Heart left ventricle (tissue), 16 donors: ENCODE measurements around the gene FIG4. TPM values are rescaled to one million over a fixed set of nuclear protein-coding genes. Genes with fewer than 3 reads are reported as not detected.

ENCODE experiments used
- ATAC-seq, 4 donors: fragments of 200-7000 bp; cut with Tn5 transposase; one replicate each; pipeline ENCODE4 v1.9.1; 2020 to 2022; ENCODE audit warnings: moderate library complexity in 4 of 4, mild to moderate bottlenecking in 3 of 4, moderate number of reproducible peaks in 1 of 4
- DNase-seq, 5 donors: peaks; one replicate each; pipeline ENCODE4 v3.0.0-alpha.2; 2020
- H3K27ac ChIP-seq, 12 donors: fragments of 200-600 bp; sonication (generic) in 4 of 12; one replicate each; pipeline versions ENCODE4 v1.5.0 to v1.8.0; 2016 to 2022; ENCODE audit warnings: mild to moderate bottlenecking in 2 of 12
- H3K27me3 ChIP-seq, 9 donors: fragments of 200-600 bp; sonication (generic) in 2 of 9; one replicate each; pipeline versions ENCODE4 v1.5.1 to v1.8.0; 2016 to 2022; ENCODE audit warnings: mild to moderate bottlenecking in 3 of 9
- H3K36me3 ChIP-seq, 9 donors: fragments of 200-600 bp; sonication (generic) in 2 of 9; one replicate each; pipeline versions ENCODE4 v1.5.0 to v1.8.0; 2018 to 2022; ENCODE audit warnings: mild to moderate bottlenecking in 2 of 9
- H3K4me1 ChIP-seq, 12 donors: fragments of 200-600 bp; sonication (generic) in 4 of 12; one replicate each; pipeline versions ENCODE4 v1.5.0 to v1.8.0; 2016 to 2022; ENCODE audit warnings: mild to moderate bottlenecking in 3 of 12
- H3K4me3 ChIP-seq, 12 donors: fragments of 200-600 bp; sonication (generic) in 4 of 12; one replicate each; pipeline versions ENCODE4 v1.5.0 to v1.8.0; 2017 to 2022; ENCODE audit warnings: mild to moderate bottlenecking in 9 of 12, moderate library complexity in 4 of 12
- H3K9me3 ChIP-seq, 12 donors: fragments of 200-600 bp; sonication (generic) in 4 of 12; one replicate each; pipeline versions ENCODE4 v1.5.0 to v1.8.0; 2016 to 2022; ENCODE audit warnings: mild to moderate bottlenecking in 1 of 12
- POLR2A ChIP-seq, 2 donors: fragments of 450-650 bp; IDR thresholded peaks; one replicate each; pipeline ENCODE4 v1.6.1; 2017; ENCODE audit warnings: antibody characterized with exemption in 2 of 2, mild to moderate bottlenecking in 2 of 2, moderate library complexity in 2 of 2
- WGBS, 4 donors: extraction: QIAGEN DNeasy Blood & Tissue Kit in 2 of 4; methylation state at CpG; one replicate each; pipeline versions ENCODE4 v1.1.5 to v1.1.7; 2013 to 2018; 5-methylcytosine and 5-hydroxymethylcytosine counted together
- intact Hi-C, 10 donors: fragments of 100-400 bp; cut with DNase I; formaldehyde crosslinking; loops; one replicate each; pipeline versions ENCODE4 v1.11.1 to v1.14.2; 2022
- polyA plus RNA-seq, 2 donors: library from polyadenylated mRNA; stranded (reverse); fragments of 200-250 nt; gene quantifications; one replicate each; pipeline ENCODE4 v1.2.3, GENCODE V29; 2013
- total RNA-seq, 9 donors: library from RNA; depleted of rRNA in 2 of 9; stranded (reverse); fragments of >200 nt in 2 of 9; fragmentation: NEBNext Ultra II Directional in 3 of 9; extraction: Animal tissue kit (Norgen Biotek cat#: 25700) in 3 of 9; gene quantifications; one replicate each; pipeline versions ENCODE4 v1.1.0 to v1.2.4, GENCODE V29; 2016 to 2023
- TF ChIP-seq, protein P1 (sequence below), 12 donors: fragments of 200-600 bp; sonication (generic) in 4 of 12; IDR thresholded peaks; one replicate each; pipeline versions ENCODE4 v1.5.0 to v1.8.0; 2018 to 2022; ENCODE audit warnings: antibody characterized with exemption in 12 of 12, mild to moderate bottlenecking in 5 of 12
- donor health status: ischemic (EF 13 %, LVEDD 7.1; RV severe dilation, severe dysfunction).
- donor health status: healthy with polysubstance abuse.
- donor health status: DM: no; HTN: yes; CAD: no.
- donor health status: DM: no; HTN: no; CAD: no.
- donor health status: ischemic (EF 25% LVEDD 6.9; RV normal size, moderate dysfunction).
- donor health status: ischemic (EF 25% LVEDD 5.7; RV mildly dilated, moderate dysfunction).
- donor health status: healthy.
- donor health status: DM: yes; HTN: yes; CAD: no.
- donor health status: ischemic (EF 35%, LVEDD 5.7; RV mildly dilated, moderate dysfunction).
- donor health status: nonischemic (EF 11% LVEDD 7.7; RV severe dilation, severe dysfunction).
- donor health status: DM: yes; HTN: yes; CAD: no.
- donor health status: PGD.
- donor health status: ischemic (EF 29% LVEDD 5.4; RV normal size, mild dysfunction).
- donor health status: nonischemic (EF 23%, LVEDD 6.1; RV moderate dilation, normal function).

The FIG4 gene
- total and polyA plus RNA-seq, 11 donors, result 4.8 to 17.2 (median 10.2) TPM

DNA sequence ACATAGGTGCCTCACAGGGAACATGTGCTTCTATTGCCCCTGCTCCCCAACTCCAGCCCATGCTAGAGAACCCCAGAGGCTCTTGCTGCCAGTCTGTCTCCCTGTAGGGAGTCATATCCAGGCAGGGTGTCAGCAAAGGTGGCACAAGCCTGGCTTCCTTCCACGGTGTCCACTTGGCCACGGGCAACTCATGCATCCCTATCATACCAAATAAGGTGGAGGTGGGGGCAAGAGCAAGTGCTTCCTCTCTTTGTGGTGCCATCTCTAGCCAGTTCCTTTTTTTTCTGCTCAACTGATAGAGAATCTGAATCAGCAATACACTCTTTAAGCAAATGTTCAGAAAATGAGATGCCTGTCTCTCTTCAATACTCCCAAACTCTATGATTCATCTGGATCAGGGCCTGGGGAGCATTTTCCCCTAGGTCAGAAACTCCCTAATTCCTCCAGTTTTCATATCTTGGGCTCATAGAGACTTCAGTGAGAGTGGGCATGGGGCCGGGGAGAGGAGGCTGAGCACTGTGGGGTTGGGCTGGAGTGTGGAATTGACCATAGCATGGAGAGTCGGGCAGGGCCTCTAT is 182.0 kb downstream of the FIG4 start:
- Histone ChIP-seq H3K4me3 (no peak overlapping the region), H3K36me3 (no peaks in the 10 kb centered on the region), H3K27me3 (no peaks in the 10 kb centered on the region), H3K4me1 (peaks cover 0 to 22% (median under 1%) of the 10 kb centered on the region in 12 donors), H3K9me3 (no peaks in the 10 kb centered on the region), H3K27ac (no peak overlapping the region)
- TF ChIP-seq POLR2A (IDR thresholded peaks at IDR 0.05), result no peak
- TF ChIP-seq, protein P1, sequence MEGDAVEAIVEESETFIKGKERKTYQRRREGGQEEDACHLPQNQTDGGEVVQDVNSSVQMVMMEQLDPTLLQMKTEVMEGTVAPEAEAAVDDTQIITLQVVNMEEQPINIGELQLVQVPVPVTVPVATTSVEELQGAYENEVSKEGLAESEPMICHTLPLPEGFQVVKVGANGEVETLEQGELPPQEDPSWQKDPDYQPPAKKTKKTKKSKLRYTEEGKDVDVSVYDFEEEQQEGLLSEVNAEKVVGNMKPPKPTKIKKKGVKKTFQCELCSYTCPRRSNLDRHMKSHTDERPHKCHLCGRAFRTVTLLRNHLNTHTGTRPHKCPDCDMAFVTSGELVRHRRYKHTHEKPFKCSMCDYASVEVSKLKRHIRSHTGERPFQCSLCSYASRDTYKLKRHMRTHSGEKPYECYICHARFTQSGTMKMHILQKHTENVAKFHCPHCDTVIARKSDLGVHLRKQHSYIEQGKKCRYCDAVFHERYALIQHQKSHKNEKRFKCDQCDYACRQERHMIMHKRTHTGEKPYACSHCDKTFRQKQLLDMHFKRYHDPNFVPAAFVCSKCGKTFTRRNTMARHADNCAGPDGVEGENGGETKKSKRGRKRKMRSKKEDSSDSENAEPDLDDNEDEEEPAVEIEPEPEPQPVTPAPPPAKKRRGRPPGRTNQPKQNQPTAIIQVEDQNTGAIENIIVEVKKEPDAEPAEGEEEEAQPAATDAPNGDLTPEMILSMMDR (IDR thresholded peaks at IDR 0.05), result no peak
- DNase-seq (no peak), ATAC-seq (peak in 1 of 4 donors; percentile 33)
- 64 to 83% (median 76%) methylated on average over 4 of the region's 4 CpGs for WGBS, 4 donors
- intact Hi-C loops, result loop anchor here in 1 of 10 donors (10.0 kb wide), 1 partner anchor 168 kb away; no protein-coding TSS in a partner anchor

DNA sequence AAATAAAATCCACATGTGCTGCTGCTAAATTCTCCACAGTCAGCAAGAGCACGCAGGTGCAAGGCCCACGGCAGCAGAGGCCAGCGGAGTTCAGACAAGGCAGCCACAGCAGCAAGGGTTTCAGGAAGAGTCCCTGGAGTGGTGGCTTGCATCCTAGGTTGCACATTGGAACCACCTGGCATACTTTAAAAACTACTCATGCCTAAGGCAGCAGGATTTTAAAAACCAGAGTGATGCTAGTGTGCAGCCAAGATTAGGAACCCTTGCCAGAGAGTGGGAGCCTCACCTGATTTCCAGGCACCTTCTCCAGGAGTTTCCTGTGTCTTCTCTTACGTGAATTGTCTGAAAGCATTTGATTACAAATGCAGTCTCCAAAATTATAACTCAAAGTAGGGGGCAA is 183.0 kb downstream of the FIG4 start:
- H3K9me3 ChIP-seq, result no peaks in the 10 kb centered on the region
- TF ChIP-seq, protein P1 (IDR thresholded peaks at IDR 0.05), result no peak
- no peak for TF ChIP-seq POLR2A (IDR thresholded peaks at IDR 0.05)
- peaks cover 0 to 22% (median 0%) of the 10 kb centered on the region in 12 donors for H3K4me1 ChIP-seq
- no peak overlapping the region for H3K4me3 ChIP-seq
- DNase-seq, result no peak
- 90 to 96% (median 93%) methylated on average over 4 of the region's 4 CpGs for WGBS, 4 donors
- intact Hi-C loops, result loop anchor here in 1 of 10 donors (10.0 kb wide), 1 partner anchor 169 kb away; no protein-coding TSS in a partner anchor
- H3K36me3 ChIP-seq, result no peaks in the 10 kb centered on the region
- no peak overlapping the region for H3K27ac ChIP-seq
- ATAC-seq, result no peak
- H3K27me3 ChIP-seq, result no peaks in the 10 kb centered on the region

DNA sequence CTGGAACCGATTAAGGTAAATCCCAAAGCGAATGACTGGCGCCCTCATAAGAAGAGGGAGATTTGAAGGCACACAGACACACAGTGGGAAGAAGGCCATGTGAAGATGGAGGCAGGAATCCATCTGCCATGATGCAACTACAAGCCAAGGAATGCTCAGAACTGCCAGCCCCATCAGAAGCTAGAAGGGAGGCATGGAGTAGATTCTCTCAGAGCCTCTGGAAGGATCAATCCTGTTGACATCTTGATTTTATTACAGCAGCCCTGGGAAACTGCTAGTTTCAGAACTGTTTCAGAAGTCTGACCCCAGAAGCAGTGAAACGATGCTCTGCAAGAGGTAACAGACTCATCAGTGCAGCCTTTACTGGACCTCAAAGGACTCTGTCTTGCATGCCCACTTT is 183.5 kb downstream of the FIG4 start:
- TF ChIP-seq, protein P1 (IDR thresholded peaks at IDR 0.05), result no peak
- no peak for TF ChIP-seq POLR2A (IDR thresholded peaks at IDR 0.05)
- 91 to 96% (median 93%) methylated on average over 4 of the region's 4 CpGs for WGBS, 4 donors
- no peak for DNase-seq
- intact Hi-C loops, result loop anchor here in 1 of 10 donors (10.0 kb wide), 1 partner anchor 170 kb away; no protein-coding TSS in a partner anchor
- Histone ChIP-seq H3K9me3 (no peaks in the 10 kb centered on the region), H3K4me3 (no peak overlapping the region), H3K27ac (no peak overlapping the region), H3K27me3 (no peaks in the 10 kb centered on the region), H3K36me3 (no peaks in the 10 kb centered on the region), H3K4me1 (peaks cover 0 to 22% (median 0%) of the 10 kb centered on the region in 12 donors)
- ATAC-seq, result no peak

Other genes with a start within 250 kb of the FIG4 start
- 10 to 100 TPM in 2 of 9 donors, 1 to 10 TPM in 7; 4.5 to 21.9 (median 5.5) TPM for gene MICAL1, start 235.5 kb upstream of the FIG4 start, total RNA-seq
- 10 to 100 TPM in 1 of 2 donors, 1 to 10 TPM in 1; 8.4 to 10.2 TPM for gene MICAL1, start 235.5 kb upstream of the FIG4 start, polyA plus RNA-seq
- gene ZBTB24, start 208.1 kb upstream of the FIG4 start, total RNA-seq, result 1 to 10 TPM; 2.4 to 4.8 (median 3.1) TPM
- gene ZBTB24, start 208.1 kb upstream of the FIG4 start, polyA plus RNA-seq, result 1 to 10 TPM; 1.9 to 2.1 TPM
- 10 to 100 TPM in 5 of 9 donors, 1 to 10 TPM in 4; 7.7 to 17.0 (median 10.6) TPM for gene AK9, start 94 bp upstream of the FIG4 start, total RNA-seq
- 1 to 10 TPM; 6.6 to 6.9 TPM for gene AK9, start 94 bp upstream of the FIG4 start, polyA plus RNA-seq